Activated CD8-positive, alpha-beta memory T cell treated with anti-CD3 and anti-CD28 coated beads for 4 hours (primary cell): ENCODE data around the gene AGAP6.
"Not testable (repeated sequence)": the region's sequence is repeated elsewhere in the genome, so short reads cannot be mapped to it uniquely, and the experiment has no call there.

Source experiments
- DNase-seq, 2 donors: peaks; one replicate each; pipeline ENCODE4 v3.0.0-alpha.2; 2020; ENCODE audit warnings: low read depth in 2 of 2

AGAP6 gene

DNA sequence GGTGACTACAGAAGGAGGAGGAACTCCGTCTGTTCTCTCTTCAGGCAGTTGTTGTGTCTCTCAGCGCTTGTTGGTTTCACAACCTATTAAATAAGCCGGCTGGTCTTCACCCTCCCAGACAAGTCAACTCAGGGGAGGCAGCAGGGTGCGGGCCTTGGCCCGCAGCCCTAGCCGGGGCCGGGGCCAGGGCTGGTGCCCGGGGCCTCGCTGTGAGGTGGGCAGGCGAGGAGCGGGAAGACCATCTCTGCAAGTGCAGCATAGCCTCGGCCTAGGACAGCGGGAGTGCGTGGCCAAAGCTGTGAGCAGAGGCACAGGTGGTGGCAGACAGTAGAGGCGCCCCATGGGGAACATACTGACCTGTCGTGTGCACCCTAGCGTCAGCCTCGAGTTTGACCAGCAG lies at the start of gene AGAP6:
TSS of gene AGAP6 (plus strand) at position 31 of the 400 bp plus-strand sequence. CDS start at position 341, 310 bp downstream.
- DNase-seq = not testable (repeated sequence)

DNA sequence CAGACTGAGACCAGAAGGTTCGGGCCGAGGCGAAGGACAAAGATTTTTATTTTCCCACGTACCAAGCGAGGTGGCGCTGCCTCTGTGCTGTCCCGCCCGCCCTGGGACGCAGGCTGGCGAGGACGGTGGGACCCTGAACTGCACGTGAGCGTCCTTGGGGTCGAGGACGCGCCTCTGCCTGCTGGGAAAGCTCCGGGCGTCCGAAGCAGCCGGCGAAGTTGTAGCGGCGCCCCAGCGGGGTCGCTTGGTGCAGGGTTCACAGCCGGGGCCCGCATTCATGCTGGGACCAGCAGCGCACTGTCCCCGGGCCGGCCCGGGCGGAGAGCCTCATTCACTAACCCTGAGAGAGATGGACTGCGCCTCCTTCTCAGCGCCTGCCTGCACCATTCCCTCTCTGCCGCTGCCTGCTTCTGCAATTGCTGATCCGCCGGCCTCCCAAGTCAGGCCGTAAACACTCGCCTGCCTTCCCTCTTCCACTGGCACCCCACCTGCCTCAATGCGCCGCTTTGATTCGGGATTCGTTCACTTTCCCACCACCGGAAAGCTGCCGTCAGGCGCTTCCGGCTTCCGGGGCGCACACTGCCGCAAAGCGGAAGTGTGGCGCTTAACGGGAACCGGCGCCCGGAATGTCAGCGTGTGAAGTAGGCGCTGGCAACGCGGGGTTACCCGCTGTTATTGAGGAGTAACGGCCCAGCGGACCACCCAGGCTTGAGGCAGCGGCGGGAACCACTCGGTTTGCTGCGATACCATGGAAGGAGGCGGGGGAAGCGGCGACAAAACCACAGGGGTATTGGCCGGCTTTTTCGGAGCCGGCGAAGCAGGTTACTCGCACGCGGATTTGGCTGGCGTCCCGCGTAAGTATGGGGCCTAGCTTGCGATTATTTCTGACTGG lies 46.5 kb upstream of the AGAP6 start, which contains the start of the genes PARG and TIMM23B:
TSS of gene PARG (minus strand) at position 581 of the 892 bp plus-strand sequence. CDS start at position 279, 302 bp downstream.
TSS of gene TIMM23B (plus strand) at position 607 of the 892 bp plus-strand sequence. CDS start at position 749, 142 bp downstream.
- DNase-seq = peak; percentile 57 to 62

DNA sequence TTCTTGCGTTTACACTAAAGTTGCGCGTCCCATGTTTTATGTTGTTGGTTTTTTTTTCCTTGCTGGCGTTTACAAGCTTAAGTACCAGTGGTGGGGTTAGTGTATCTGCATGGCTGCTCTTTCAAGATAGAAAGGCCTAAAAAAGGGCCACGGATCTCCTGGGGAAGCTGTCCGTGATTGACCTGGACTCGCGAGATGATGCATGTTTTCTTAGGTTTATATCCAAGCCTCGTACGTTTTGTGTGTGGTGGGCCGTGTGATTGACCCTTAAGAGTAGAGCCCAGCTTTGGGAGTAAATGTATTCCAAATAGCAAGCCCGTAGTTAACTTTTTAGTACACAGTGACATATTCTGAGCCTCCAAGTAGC lies 45.9 kb upstream of the AGAP6 start:
- DNase-seq = not testable (repeated sequence)

DNA sequence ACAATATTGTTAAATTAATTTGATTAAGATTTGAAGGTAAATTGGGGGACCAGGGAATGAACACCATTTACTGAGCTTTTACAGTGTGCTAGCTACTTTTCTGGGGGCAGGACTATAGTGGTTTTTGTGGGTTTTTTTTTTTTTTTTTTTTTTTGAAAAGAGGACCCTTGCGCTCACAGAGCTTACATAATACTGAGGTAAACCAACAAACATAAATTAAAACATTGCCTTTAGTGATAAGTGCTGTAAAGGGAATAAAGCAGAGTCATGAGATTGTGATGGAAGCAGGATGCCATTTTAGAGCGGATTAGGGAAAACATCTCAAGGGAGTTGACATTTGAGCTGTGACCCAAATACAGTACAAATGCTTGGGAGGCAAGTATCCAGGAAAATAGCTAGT lies 44.6 kb upstream of the AGAP6 start:
- DNase-seq = not testable (repeated sequence)

DNA sequence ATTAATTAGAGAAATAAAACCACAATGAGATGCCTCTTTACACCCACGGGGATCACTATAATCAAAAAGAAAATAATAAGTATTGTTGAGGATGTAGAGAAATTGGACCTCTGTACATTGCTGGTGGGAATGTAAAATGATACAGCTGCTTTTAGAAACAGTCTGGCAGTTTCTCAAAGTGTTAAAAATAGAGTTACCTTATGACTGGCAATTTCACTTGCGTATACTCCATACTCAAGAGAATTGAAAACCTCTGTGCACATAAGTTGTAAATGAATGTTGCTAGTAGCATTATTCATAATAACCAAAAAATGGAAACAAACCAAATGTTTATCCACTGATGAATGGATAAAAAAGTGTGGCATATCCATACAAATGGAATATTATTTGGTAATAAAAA lies 40.1 kb upstream of the AGAP6 start:
- DNase-seq = not testable (repeated sequence)

DNA sequence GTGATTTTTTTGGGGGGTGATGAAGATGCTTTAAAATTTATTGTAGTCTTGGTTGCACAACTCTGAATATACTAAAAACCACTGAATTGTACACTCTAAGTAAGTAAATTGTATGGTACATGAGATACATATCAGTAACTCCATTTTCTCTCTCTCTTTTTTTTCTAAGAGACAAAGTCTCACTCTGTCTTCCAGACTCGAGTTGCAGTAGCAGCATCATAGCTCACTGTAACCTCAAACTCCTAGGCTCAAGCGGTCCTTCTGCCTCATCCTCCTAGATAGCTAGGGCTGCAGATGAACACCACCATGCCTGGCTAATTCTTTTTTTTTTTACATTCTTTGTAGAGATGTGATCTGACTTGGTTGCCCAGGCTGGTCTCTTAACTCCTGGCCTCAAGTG lies 39.5 kb upstream of the AGAP6 start:
- DNase-seq = not testable (repeated sequence)

DNA sequence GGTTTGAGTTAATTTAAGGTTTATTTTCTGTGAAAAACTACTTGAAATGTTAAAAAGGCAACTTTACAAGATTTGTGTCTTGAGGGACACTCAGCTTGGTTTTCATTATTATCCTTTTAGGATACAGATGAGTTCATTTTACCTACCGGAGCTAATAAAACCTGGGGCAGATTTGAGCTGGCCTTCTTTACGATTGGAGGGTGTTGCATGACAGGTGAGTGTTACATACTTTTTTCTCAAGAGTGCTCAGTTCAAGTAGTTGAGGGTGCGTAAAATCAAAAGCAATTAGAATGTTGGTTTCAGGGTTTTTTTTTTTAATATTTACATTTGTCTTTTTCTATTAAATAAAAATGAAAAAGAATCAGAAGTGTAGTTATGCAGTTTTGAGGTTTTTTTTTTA lies 36.2 kb upstream of the AGAP6 start:
- DNase-seq = not testable (repeated sequence)

DNA sequence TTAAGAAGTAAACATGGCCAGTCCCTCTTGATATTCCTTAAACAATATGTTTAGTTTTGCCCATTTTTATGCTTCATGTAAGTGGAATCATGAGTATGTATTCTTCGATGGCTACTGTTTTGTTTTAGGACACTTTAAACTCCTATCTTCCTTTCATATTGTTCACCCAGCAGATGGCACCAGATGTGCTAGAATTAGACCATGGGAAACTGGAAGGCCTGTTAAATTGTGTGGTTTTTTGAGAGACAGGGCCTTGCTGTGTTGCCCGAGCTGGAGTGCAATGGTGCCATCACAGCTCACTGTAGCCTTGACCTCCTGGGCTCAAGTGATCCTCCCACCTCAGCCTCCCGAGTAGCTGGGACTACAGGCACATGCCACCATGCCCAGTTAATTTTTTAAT lies 35.1 kb upstream of the AGAP6 start:
- not testable (repeated sequence) for DNase-seq

DNA sequence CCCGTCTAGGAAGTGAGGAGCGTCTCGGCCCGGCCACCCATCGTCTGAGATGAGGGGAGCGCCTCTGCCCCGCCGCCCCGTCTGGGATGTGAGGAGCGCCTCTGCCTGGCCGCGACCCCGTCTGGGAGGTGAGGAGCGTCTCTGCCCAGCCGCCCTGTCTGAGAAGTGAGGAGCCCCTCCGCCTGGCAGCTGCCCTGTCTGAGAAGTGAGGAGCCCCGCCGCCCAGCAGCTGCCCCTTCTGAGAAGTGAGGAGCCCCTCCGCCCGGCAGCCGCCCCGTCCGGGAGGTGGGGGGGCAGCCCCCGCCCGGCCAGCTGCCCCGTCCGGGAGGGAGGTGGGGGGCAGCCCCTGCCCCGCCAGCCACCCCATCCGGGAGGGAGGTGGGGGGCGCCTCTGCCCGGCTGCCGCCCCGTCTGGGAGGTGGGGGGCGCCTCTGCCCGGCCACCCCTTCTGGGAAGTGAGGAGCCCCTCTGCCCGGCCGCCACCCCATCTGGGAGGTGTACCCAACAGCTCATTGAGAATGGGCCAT lies 17.8 kb upstream of the AGAP6 start:
- DNase-seq = not testable (repeated sequence)

DNA sequence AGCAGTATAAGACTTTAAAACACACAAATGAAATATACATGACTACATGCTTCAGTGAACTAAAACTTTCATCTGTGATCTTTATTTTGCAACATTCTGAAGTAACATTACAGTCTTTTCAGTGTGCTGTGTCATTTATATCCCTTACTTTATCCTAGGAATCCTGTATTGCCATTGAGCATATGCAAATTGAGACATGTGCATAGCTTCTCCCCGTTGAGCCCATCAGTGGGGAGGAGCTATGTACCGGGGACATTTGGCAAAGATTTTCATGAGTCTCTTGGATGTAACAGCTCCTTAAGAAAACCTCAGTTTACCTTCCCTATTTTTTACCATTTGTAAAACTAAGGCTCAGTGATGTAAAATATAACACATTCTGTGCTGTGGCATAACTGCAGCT lies 16.7 kb upstream of the AGAP6 start:
- not testable (repeated sequence) for DNase-seq

DNA sequence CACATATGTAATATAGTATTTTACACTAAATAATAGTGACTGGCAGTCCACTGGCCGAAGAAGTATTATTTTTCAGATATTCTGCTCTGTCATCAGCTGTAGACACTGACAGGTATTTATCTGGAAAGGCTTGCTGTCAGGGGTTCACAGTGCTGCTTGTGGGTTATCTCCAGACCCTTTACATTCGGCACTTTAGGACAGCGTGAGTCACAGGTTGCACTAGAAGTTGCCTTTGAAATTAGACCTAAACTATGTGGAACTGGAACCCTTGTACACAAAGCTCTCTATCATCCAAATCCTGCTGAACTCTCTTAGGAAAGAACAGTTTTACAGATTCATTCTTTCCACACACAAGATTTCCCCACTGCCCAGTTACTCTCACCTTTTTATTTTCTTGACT lies 16.1 kb upstream of the AGAP6 start:
- not testable (repeated sequence) for DNase-seq

DNA sequence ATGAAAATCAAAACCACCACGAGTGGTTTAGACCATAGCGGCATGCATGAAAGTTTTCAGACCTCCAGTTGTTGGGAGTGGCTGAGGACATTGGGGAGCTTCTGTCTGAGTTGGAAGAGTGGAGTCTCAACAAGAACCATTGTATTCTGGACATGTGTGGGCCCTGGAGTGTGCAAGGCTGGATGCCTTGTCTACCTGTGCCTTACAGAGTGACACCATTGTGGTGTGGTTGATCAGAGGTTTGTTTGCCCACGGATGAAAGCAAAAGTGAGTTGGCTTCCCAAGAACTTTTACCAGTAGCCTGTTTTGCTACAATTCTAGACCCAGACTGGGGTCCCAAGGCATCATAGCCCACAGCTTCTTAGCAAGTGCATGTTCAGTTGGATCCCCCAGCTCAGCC lies 10.4 kb upstream of the AGAP6 start:
- DNase-seq = not testable (repeated sequence)

DNA sequence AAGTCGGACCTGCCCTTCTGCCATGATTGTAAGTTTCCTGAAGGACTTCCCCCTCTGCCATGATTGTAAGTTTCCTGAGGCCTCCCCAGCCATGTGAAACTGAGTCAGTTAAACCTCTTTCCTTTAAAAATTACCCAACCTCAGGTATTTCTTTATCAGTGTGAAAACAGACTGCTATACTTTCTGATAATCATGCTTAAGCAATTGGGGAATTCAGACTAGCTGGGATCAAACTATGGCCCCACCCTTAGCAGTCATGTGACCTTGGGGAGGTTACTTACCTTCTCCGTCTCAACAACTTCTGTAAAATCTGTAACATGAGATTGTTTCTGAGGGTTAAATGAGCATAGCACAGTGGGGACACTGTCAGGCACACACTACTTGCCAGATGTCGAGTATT lies 999 bp upstream of the AGAP6 start:
- not testable (repeated sequence) for DNase-seq

DNA sequence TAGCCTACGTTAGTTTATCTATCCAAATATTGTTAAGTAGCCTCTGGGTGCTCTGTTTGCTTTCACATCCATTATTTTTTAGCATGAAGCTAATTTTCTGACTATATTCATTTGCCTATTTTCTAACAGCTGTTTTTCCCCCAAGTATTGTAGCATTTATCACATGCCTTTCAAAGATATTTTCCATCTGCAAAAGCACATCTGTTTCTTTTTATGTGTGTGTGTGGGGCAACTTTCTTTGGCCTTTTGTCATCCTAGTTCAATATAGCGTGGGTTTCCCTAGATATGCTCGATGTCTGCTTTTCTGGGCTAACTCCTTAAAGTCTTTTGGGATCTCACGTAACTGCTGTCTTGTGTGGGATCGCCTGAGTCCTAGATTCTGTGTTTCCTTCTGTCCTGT lies 7.1 kb downstream of the AGAP6 start:
- DNase-seq = not testable (repeated sequence)

DNA sequence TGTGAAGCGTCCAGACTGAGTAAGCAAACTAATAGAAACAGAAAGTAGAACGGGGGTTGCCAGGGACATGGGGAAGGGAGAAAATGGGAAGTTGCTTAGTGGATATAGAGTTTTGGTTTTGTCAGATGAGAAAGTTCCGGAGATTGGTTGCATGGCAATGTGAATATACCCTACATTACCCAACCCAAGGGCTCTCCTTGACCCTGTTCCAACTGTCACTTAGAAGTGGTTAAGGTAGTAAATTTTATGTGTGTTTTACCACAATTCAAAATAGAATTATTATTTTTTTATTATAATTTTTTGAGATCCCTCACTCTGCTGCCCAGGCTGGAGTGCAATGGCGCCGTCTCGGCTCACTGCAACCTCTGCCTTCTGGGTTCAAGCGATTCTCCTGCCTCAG lies 25.8 kb downstream of the AGAP6 start:
- not testable (repeated sequence) for DNase-seq

DNA sequence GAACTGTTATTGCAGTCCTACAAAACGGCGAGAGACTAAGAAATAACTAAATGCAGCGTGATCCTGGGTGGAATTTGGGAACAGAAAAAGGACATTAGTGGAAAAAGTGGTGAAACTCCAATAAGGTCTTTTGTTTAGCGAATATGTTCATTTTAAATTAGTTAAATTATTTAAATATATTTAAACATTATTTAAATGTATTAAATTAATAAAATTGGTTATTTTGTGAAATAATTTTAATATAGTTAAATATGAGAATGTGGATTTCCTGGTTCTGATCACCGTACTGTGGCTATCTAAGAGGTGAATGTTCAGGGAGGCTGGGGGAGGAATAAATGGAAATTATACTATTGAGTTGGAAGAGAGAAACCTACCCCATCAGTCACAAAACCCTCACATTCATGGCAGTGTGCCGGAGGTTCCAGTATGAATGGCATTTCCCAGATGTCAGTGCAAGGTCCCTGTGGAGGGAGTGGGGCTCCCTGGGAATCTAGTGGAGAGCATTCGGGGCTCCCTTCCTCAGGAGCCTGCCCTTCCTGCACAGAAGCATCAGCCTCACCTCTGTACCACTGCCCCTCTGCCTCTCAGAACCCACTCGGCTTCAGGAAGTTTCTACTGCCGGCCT lies 27.5 kb downstream of the AGAP6 start:
- not testable (repeated sequence) for DNase-seq

DNA sequence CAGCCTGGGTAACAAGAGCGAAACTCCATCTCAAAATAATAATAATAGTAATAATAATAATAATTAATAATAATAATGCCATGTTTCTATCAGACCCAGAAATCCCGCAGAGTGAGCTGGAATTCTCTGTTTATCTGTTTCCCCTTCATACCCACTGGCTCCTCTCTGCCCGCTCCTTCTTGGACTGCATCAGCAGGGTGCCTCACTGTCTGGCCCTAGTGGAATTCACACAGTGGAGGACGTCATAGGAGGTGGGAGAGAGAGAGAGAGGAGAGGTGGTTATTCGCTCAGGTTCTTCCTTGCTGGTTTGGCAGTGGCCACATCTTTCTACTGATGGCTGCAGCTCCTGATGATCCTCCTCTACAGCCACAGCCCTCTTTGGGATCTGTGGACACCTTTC lies 28.7 kb downstream of the AGAP6 start:
- not testable (repeated sequence) for DNase-seq

DNA sequence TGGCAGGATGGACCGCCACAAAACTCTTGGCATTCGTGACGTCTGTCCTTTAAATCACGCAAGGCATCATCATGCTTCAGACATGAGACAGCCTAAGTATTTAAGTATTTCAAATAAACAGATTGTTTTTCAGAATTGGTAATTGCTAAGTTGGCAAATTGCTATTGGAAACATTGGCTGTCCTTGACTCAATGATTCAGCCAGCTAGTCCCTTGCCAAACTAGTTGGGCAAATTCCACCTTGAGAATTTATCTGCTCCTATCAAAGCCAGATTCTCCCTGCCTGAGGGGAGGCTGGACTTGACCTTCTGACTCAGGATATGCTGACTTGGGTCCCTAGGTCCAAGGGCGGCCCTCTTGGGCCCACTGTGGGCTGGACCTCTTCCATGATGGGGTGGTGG lies 29.4 kb downstream of the AGAP6 start:
- not testable (repeated sequence) for DNase-seq

DNA sequence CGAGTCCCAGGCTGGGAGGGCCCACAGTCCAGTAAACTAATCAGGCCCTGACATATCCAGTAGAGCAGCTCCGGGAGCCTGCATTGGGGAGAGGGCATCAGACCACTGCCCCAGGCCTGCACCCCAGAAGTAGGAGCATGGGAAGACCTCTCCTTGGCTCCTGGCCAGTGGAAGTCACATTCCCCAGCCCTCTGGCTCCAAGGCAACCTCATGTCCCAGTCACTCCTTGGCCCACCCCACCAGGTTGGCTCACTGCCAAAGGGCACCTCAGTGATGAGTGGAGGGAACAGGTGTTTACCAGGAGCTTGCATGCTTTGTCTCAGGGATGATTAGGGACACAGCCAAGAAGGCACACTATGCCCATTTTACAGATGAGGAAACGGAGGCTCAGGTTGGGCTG lies 31.1 kb downstream of the AGAP6 start:
- not testable (repeated sequence) for DNase-seq

DNA sequence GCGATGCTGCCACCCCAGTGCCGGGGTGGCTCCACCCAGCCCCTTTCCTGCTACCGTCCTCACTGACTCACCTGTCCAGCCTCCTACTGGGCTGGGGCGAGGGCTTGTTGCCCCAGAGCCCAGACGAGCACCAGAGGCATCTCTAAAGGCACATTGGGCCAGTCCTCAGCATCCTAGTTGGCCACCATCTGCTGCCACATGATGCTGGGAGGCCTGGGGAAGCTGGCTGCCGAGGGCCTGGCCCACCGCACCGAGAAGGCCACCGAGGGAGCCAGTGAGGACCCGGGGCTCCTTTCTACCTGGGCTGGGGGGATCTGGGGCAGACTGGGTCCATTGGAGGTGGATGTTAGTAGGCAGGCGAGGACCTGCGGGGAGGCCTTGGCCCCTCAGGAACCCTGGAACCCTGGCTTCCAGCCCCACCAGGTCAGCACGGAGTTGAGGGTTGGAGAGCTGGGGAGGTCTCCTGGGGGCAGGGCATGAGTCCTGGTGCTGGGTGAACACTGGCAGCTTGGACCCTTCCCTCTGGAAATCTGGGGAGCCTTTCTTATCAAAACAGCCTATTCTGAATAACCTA lies 32.3 kb downstream of the AGAP6 start:
- DNase-seq = not testable (repeated sequence)

DNA sequence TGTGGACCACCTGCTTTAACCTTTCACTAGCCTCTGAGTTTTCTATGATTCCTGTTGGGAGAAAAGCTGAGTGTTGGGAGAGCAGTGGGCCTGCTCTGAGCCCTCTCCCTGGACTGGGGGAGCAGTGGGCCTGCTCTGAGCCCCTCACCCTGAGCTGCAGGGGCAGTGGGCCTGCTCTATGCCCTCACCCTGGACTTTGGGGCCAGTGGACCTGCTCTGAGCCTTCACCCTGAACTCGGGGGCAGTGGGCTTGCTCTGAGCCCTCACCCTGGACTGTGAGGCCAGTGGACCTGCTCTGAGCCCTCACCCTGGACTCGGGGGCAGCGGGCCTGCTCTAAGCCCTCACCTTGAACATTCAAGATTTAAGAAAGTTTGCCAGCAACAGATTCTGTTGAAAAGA lies 33.4 kb downstream of the AGAP6 start:
- DNase-seq = no peak
